HepG2 (cell line): ENCODE data around the gene PLB1. TPM values are rescaled to one million over a fixed set of nuclear protein-coding genes. Genes with fewer than 3 reads are reported as not detected.

Experiments
- MIXL1 ChIP-seq: IDR thresholded peaks from 2 replicates; pipeline ENCODE4 v1.6.1; 2016
- RFXAP ChIP-seq: sonication (generic); formaldehyde crosslinking; IDR thresholded peaks from 2 replicates; pipeline ENCODE4 v1.4.0; 2020; ENCODE audit warnings: missing genetic modification reagents, borderline replicate concordance
- ZBTB1 ChIP-seq: sonication (generic); formaldehyde crosslinking; IDR thresholded peaks from 2 replicates; pipeline ENCODE4 v1.4.0; 2020; ENCODE audit warnings: missing genetic modification reagents, borderline replicate concordance
- ZNF138 ChIP-seq: sonication (generic); formaldehyde crosslinking; IDR thresholded peaks from 2 replicates; pipeline ENCODE4 v1.5.0; 2020; ENCODE audit warnings: mild to moderate bottlenecking, low read depth, missing genetic modification reagents
- ZNF292 ChIP-seq: sonication (generic); formaldehyde crosslinking; IDR thresholded peaks from 2 replicates; pipeline ENCODE4 v1.8.1; 2022; ENCODE audit warnings: mild to moderate bottlenecking, low read depth, missing genetic modification reagents, borderline replicate concordance
- ZNF788 ChIP-seq: sonication (generic); formaldehyde crosslinking; IDR thresholded peaks from 2 replicates; pipeline ENCODE4 v1.5.0; 2020; ENCODE audit warnings: mild to moderate bottlenecking, missing genetic modification reagents, borderline replicate concordance
- polyA plus RNA-seq, 8 experiments: library from polyadenylated mRNA; depleted of rRNA in 3 of 8; stranded (reverse) in 7 of 8; unstranded in 1 of 8; fragments of >200 nt; fragmentation: Illumina TruSeq in 4 of 8; extraction: Trizol in 4 of 8; gene quantifications; 2 replicates each; pipeline versions ENCODE4 v1.2.1 to v1.2.3, GENCODE V29; 2011 to 2016; ENCODE audit warnings: low read depth in 4 of 8, missing spikeins in 1 of 8, mixed read lengths in 1 of 8; ENCODE audit not compliant: insufficient read depth in 1 of 8
- total RNA-seq, 5 experiments: library from RNA; depleted of rRNA; stranded (reverse); fragments of >200 nt; fragmentation: Illumina TruSeq; extraction: Trizol; gene quantifications; 2 replicates each; pipeline ENCODE4 v1.2.3, GENCODE V29; 2016; ENCODE audit warnings: low read depth in 1 of 5
- TF ChIP-seq, protein P1 (sequence below): sonication (generic); formaldehyde crosslinking; IDR thresholded peaks from 2 replicates; pipeline ENCODE4 v1.5.1; 2020; ENCODE audit warnings: mild to moderate bottlenecking, missing genetic modification reagents, moderate library complexity
- TF ChIP-seq, protein P2 (sequence below): sonication (generic); formaldehyde crosslinking; IDR thresholded peaks from 2 replicates; pipeline ENCODE4 v1.8.1; 2023; ENCODE audit warnings: mild to moderate bottlenecking, moderate library complexity, missing genetic modification reagents
- TF ChIP-seq, protein P3 (sequence below): sonication (generic); formaldehyde crosslinking; IDR thresholded peaks from 2 replicates; pipeline ENCODE4 v1.5.1; 2020; ENCODE audit warnings: mild to moderate bottlenecking, missing genetic modification reagents, borderline replicate concordance
- TF ChIP-seq, protein P4 (sequence below): sonication (generic); formaldehyde crosslinking; IDR thresholded peaks from 2 replicates; pipeline ENCODE4 v1.5.0; 2020; ENCODE audit warnings: mild to moderate bottlenecking, missing genetic modification reagents
- TF ChIP-seq, protein P5 (sequence below): sonication (generic); formaldehyde crosslinking; IDR thresholded peaks from 2 replicates; pipeline ENCODE4 v1.5.0; 2020; ENCODE audit warnings: missing genetic modification reagents, mild to moderate bottlenecking, borderline replicate concordance
- TF ChIP-seq, protein P6 (sequence below): sonication (generic); formaldehyde crosslinking; IDR thresholded peaks from 2 replicates; pipeline ENCODE4 v1.5.0; 2020; ENCODE audit warnings: mild to moderate bottlenecking, low read depth, missing genetic modification reagents, borderline replicate concordance

Gene PLB1
- total and polyA plus RNA-seq, 2 of the 13 experiments (the other 11 are each of a cell fraction or from before 2014, with no cell fraction given): 0.20 to 1.8 TPM

DNA sequence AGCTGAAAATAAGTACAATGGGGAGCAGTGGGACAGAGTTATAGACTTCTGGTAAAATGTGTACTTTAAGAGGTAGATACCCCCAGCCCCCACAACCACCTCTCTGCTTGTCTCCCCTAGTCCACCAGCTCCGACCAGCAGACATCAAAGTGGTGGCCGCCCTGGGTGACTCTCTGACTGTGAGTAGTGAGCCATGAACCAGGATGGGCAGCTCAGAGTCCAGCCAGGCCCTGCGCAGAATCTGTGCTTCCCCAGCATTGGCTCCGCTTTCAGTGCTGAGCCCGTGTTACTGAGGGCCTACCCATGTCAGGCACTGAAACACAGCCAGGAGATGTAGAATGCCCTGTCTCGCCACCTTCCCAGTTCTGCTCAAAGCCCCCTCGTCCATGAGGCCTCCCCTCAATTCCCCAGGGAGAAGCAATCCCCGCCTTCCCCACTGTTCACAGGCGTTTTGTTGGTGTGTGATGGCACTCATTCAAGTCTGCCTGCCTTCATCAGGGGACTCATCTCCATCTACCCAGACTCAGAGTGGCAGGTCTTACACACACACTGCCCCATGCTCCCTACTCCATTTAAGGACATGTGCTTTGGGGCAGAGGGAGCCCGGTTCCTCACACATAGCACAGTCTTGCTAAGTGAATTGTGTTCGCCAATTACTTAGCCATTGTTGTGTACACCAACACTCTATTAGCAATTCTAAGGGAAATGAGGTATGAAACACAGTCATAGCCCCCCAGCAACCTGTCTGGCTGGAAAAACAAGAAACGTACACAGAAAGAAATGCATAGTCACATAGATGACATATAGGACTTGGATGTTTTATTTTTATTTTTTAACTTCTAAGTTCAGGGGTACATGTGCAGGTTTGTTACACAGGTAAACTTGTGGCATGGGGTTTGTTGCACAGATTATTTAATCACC is 122.6 kb downstream of the PLB1 start (continued):
- TF ChIP-seq, protein P1, sequence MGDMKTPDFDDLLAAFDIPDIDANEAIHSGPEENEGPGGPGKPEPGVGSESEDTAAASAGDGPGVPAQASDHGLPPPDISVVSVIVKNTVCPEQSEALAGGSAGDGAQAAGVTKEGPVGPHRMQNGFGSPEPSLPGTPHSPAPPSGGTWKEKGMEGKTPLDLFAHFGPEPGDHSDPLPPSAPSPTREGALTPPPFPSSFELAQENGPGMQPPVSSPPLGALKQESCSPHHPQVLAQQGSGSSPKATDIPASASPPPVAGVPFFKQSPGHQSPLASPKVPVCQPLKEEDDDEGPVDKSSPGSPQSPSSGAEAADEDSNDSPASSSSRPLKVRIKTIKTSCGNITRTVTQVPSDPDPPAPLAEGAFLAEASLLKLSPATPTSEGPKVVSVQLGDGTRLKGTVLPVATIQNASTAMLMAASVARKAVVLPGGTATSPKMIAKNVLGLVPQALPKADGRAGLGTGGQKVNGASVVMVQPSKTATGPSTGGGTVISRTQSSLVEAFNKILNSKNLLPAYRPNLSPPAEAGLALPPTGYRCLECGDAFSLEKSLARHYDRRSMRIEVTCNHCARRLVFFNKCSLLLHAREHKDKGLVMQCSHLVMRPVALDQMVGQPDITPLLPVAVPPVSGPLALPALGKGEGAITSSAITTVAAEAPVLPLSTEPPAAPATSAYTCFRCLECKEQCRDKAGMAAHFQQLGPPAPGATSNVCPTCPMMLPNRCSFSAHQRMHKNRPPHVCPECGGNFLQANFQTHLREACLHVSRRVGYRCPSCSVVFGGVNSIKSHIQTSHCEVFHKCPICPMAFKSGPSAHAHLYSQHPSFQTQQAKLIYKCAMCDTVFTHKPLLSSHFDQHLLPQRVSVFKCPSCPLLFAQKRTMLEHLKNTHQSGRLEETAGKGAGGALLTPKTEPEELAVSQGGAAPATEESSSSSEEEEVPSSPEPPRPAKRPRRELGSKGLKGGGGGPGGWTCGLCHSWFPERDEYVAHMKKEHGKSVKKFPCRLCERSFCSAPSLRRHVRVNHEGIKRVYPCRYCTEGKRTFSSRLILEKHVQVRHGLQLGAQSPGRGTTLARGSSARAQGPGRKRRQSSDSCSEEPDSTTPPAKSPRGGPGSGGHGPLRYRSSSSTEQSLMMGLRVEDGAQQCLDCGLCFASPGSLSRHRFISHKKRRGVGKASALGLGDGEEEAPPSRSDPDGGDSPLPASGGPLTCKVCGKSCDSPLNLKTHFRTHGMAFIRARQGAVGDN: peak; percentile 80
- TF ChIP-seq ZBTB1 (CRISPR knock-in tag) (no peak), ZNF292 (CRISPR knock-in tag) (peak; percentile 93), ZNF138 (CRISPR knock-in tag) (no peak), RFXAP (peak; percentile 46; the same call in 1 of the 2 replicates), MIXL1 (no peak), ZNF788 (no peak; the same call in 1 of the 2 replicates)
- TF ChIP-seq, protein P2, sequence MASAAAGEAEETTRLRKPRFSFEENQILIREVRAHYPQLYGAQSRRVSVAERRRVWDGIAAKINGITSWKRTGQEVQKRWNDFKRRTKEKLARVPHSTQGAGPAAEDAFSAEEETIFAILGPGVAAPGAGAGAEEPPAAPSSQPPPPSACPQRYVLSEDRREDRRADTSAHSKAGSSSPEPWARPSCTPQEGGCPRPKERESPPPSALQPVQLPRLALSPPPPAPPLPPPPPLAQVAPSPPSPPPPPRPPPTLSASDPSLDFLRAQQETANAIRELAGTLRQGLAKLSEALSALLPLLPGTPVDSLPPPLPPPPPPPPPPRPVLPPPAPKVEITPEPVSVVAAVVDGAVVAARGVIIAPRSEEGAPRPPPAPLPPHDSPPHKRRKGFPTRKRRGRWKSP (CRISPR knock-in tag): no peak
- TF ChIP-seq, protein P3, sequence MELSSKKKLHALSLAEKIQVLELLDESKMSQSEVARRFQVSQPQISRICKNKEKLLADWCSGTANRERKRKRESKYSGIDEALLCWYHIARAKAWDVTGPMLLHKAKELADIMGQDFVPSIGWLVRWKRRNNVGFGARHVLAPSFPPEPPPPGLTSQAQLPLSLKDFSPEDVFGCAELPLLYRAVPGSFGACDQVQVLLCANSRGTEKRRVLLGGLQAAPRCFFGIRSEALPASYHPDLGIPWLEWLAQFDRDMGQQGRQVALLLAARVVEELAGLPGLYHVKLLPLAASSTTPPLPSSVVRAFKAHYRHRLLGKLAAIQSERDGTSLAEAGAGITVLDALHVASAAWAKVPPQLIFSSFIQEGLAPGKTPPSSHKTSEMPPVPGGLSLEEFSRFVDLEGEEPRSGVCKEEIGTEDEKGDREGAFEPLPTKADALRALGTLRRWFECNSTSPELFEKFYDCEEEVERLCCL (CRISPR knock-in tag): no peak
- TF ChIP-seq, protein P4, sequence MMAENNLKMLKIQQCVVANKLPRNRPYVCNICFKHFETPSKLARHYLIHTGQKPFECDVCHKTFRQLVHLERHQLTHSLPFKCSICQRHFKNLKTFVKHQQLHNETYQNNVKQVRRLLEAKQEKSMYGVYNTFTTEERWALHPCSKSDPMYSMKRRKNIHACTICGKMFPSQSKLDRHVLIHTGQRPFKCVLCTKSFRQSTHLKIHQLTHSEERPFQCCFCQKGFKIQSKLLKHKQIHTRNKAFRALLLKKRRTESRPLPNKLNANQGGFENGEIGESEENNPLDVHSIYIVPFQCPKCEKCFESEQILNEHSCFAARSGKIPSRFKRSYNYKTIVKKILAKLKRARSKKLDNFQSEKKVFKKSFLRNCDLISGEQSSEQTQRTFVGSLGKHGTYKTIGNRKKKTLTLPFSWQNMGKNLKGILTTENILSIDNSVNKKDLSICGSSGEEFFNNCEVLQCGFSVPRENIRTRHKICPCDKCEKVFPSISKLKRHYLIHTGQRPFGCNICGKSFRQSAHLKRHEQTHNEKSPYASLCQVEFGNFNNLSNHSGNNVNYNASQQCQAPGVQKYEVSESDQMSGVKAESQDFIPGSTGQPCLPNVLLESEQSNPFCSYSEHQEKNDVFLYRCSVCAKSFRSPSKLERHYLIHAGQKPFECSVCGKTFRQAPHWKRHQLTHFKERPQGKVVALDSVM (CRISPR knock-in tag): no peak
- TF ChIP-seq, protein P5, sequence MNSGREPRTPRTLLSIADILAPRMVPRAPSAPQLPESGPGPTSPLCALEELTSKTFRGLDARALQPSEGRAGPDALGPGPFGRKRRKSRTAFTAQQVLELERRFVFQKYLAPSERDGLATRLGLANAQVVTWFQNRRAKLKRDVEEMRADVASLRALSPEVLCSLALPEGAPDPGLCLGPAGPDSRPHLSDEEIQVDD (CRISPR knock-in tag): no peak
- TF ChIP-seq, protein P6, sequence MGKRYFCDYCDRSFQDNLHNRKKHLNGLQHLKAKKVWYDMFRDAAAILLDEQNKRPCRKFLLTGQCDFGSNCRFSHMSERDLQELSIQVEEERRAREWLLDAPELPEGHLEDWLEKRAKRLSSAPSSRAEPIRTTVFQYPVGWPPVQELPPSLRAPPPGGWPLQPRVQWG (CRISPR knock-in tag): no peak
